GM21515 (cell line): Measurements from ENCODE around the gene BTLA.
"Not testable (repeated sequence)": the region's sequence is repeated elsewhere in the genome, so short reads cannot be mapped to it uniquely, and the experiment has no call there.

Experiments
- ATAC-seq: cut with Tn5 transposase; IDR thresholded peaks from one replicate; pipeline ENCODE4 v1.9.1; 2021; ENCODE audit not compliant: unreplicated experiment

BTLA gene

DNA sequence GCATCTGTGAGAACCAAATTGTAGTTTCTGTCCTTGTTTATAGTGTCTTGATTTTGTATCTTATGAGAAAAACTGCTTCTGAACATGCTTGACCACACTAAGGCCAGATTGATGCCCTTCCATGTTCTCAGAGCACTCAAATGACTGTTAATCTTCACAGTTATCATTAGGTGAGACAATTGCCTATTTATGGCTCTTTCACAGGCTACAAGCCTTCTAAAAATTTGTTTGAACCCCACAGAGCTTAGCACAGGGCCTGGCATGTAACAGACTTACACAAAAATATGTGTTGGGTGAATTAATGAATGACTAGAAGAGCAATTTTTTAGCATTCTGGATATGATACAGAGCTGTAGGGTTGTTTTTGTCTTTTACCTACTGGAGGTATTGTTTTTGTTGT lies 43.1 kb downstream of the BTLA start:
- ATAC-seq, result no peak

DNA sequence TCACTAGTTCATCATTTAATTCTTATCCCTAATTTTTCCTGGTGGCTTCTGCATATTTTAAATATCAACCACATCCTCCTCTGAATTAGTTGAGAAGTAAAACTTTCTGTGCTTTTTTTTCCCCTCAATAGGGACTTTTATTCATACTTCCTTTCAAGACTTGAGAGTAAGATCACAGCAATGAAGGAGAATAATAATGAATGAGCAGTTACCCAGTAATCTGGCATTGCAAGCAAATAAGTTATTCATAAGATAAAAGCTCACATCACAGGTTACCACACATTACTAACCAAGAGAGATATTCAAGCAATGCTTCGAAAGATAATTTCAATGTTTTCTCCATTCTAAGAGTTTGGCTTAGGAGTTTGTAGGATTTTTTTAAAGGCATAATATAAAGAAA lies 50.3 kb downstream of the BTLA start:
- no peak for ATAC-seq

DNA sequence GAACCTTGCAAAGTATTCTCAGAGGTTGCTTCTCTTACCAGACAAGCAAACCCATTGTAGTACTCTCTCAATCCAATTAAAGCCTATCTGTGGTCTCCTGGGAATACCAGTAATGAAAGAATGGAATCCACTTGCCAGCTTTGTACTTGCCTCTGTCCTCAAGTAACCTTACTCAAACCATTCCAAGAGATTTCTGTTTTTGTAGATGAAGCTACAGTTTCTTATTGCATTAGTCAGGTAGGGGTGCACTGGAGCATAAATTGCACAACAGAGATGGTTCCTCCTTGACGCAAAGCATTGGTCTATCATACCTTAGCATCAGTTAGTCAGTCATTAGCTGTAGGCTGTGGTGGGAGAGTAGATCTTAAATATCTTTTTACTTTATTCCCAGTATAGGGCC lies 52.9 kb downstream of the BTLA start:
- ATAC-seq, result no peak

DNA sequence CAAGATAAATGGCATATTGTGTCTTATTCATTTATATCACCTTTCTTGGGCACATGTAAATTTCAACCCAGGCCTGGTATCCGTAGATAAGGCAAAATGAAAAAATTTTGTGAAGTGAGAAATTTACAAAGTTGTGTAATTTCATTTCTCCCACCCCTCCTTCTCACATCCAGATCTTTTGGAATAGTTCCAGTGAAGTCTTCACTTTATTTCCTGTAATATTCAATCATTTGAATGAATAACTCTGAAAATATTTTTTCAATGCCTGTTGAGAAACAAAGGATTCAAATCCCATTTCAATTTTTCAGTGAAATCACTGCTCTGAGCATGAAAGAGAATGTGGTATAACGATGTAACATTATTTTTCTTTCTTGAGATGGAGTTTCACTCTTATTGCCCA lies 53.4 kb downstream of the BTLA start:
- no peak for ATAC-seq

DNA sequence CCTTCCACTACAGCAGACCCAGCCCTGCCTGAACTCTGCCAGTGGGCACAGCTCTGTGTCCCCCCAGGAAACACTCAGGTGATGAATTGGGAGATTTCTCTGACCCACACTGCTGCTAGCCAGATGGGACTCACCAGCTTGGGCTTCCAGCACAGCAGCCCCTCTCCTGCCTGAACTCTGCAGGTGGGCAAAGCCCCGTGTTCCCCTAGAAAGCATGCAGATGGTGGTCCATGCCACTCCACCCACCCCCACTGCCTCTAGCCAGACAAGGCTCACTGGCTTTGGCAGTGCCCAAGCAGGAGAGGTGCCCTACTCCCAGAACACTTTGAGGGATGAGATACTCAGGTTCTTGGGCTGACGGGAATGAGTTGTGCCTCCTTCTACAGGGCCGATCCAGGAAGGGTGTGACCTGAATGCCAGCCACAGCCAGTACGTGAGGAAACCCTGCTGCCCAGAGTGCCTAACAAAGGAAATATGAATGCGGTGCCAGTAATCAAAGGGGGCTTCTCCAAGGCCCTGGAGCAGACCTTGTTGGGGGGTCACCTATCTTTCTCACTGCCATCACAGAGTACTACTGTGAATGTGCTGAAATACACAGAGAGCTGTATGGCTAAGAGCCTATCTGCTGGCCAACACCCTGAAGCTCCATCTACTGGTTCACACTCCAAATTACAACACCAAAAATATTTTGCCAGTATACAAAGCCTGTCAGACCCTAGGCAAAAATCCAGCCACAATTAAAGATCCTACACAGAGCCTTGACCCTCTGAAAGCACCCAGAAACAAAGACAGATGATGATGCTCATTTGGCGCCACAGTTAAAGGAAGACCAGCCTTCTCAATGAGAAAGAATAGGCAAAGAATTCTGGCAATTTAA lies 61.9 kb downstream of the BTLA start:
- ATAC-seq, result no peak

DNA sequence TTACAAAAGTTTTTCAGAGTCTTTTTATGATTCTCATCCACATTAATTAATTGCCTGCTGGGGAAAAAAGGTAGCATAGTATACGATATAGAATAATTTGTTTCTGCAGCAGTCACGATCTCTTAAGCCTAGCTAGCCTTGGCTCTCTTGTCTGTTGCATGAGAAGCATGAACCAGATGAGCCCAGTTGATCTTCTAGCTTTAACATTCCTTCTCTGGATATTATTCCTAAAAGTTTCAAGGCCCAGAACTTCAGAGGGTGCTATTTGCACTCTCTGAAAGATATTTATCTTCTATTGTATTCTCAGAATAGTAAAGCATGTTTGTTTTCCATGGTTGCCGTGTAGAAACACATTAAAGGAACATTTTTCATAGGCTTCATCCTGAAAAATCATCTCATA lies 69.3 kb downstream of the BTLA start:
- ATAC-seq, result no peak

DNA sequence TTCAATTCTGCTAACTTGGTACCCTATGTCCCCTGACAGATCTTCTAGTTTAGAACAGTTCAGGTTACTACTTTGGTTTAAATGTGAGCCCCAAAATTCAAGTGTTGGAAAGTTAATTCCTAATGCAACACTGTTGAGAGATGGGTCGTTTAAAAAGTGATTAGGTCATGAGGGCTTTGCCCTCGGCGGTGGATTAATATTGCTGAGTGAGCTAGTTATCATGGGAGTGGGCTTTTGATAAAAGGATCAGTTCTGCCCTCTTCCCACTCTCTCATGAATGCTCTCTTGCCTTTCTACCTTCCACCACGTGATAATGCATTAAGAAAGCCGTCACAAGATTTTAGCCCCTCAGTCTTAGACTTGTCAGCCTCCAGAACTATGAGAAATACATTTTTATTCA lies 72.1 kb downstream of the BTLA start:
- ATAC-seq, result no peak

DNA sequence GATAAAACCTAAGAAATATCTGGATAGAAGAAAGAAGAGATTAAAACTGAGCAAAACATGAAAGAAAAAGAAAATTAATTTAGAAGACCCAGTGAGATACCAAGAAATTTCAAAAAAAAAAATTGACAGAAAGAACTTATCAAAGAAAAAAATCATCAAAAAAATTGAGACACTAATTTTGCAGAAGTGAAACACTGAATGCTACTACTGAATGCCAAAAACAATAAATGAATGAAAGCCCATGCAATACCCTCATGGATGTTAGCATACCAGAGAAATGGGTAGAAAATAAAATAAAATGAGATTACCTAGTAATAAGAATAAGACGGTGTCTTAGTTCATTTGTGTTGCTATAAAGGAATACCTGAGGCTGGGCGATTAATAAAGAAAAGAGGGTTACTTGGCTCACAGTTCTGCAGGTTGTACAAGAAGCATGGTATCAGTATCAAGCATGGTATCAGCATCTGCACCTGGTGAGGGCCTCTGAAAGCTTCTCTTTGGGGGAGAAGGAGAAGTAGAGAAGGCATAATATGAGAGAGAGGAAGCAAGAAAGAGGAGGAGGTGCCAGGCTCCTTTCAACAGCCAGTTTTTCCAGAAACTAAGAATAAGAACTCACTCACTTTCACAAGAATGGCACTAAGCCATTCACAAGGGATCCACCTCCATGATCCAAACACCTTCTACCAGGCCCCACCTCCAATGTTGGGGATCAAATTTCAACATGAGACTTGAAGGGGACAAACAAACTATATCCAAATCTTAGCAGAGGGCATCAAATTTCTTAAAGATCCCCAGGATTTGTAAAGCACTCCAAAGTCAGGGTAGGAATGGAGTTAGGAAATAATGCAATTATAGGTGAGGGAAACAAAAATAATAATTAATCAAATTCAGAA lies 73.2 kb downstream of the BTLA start:
- no peak for ATAC-seq

DNA sequence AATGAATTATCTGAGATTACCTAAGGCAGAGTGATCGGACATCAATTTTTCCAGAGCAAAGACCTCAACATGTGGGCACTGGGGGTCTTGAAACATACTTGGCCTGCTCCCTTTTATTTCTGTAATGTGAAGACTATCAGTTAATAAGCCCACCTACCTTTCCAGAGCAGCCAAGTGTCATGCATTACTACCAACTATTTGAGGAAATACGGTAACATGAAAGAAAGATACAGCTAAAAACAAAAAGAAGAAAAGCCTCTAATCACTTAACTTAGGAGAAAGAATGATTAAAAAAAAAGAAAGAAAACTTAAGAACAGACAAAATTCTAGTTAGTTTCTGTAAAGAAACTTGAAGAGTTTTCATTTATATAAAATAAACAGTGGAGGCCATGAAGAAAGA lies 73.9 kb downstream of the BTLA start:
- ATAC-seq, result no peak

DNA sequence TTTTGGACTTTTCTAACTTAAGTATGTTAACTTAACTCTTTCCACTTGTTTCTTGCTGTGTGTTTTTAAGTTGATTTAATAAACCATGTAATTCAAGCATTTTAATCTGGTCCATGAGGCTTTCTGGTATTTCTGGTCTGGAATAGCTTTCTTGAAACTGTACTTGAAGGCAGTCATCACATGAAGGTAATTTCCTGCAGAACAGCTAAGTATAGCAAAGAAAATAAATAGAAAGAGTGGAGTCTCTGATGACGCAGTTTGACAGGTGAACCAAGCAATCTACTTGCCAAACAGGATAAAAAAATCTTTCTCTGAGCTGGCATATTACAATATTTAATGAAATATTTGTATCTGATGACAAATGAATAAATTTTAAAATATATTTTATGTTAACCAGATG lies 74.9 kb downstream of the BTLA start:
- ATAC-seq, result no peak

DNA sequence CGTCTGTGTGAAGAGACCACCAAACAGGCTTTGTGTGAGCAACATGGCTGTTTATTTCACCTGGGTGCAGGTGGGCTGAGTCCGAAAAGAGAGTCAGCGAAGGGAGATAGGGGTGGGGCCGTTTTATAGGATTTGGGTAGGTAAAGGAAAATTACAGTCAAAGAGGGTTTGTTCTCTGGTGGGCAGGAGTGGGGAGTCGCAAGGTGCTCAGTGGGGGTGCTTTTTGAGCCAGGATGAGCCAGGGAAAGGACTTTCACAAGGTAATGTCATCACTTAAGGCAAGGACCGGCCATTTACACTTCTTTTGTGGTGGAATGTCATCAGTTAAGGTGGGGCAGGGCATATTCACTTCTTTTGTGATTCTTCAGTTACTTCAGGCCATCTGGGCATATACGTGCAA lies 76.4 kb downstream of the BTLA start:
- ATAC-seq, result not testable (repeated sequence)

DNA sequence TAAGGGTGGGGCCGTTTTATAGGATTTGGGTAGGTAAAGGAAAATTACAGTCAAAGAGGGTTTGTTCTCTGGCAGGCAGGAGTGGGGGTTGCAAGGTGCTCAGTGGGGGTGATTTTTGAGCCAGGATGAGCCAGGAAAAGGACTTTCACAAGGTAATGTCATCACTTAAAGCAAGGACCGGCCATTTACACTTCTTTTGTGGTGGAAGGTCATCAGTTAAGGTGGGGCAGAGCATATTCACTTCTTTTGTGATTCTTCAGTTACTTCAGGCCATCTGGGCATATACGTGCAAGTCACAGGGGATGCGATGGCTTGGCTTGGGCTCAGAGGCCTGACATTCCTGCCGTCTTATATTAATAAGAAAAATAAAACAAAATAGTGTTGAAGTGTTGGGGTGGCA lies 80.7 kb downstream of the BTLA start:
- not testable (repeated sequence) for ATAC-seq

DNA sequence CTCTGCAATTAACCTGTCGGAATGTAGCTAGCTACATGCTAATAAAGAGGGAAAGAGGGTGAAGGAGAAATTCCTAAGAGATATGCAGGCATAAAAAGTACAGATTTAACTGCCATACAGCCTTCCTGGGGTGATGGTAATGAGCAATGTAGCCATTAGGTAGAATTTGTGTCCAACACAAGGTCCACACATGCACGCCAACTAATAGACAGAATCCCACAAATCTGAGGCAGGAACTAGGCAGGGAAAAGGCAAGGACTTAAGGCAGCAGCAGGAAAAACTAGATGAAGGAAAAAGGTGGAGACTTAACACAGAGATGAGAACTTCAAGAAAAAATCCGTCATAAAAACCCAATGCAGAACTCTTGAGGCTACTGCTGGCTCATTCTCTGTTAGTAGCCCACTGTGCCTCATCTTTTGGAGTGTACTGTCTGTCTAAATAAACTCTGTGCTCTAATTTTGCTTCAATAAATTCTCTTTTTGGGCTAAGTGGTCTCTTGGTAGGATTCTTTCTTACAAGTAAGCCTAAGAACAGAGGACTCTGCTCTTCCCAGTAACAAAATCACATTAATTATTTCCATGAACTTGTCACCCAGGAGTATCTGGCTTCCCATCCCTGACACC lies 81.5 kb downstream of the BTLA start:
- no peak for ATAC-seq

DNA sequence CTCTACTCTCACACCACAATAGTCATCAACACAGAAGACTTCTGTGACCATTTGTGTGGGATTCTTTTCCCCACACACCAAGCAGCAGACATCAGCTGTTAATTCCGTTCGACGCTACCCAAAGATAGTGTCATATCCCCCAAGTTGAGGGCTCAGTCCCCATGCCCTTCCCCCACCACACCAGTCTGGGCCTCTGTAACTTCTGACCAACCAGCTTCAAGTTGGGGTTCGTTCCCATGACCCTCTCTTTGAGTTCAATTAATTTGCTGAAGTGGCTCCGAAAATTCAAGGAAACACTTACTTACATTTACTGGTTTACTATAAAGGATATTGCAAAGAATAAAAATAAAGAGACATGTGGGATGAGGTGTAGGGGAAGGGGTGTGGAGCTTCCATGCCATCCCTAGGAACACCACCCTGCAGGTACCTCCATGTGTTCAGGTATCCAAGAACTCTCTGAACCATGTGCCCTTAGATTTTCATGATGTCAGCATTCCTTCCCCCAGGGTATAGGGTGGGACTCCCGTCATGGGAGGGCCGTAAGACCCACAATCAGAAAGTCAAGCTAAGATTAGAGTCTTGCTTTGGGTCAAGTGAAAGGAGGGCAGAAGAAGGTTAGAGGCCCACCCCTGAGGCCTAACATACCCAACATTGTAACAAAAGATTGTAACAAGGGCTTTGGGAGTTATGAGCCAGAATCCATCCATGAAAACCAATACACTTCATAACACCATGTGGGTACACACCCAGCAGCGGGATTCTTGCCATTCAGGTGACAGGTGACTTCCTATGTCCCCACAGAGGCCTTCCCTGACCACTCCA lies 82.7 kb downstream of the BTLA start:
- ATAC-seq, result no peak

DNA sequence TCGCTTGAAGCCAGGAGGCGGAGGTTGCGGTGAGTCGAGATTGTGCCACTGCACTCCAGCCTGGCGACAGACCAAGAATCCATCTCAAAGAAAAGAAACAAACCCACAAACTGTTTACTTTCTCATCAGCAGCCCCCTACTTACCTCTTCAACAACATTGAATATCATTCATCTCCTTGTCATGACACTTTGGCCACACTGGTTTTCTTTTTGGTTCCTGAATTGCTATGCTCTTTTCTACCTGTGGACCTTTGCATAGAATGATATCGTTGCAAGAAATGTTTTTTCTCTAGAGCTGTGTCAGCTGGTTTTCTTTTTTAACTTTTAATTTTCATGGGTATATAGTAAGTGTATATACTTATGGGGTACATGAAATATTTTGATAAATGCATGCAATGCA lies 83.9 kb downstream of the BTLA start:
- no peak for ATAC-seq
